OCI-LY1 (cell line): ENCODE data around the gene TAC3.

Experiments used
- H2AFZ ChIP-seq: fragments of 200-600 bp; sonication (generic), shearing (Covaris generic); 2 replicates; pipeline ENCODE4 v1.6.0; 2014; ENCODE audit warnings: antibody characterized with exemption, mild to moderate bottlenecking, low read length
- H3F3A ChIP-seq: fragments of 200-600 bp; sonication (generic), shearing (Covaris generic); 2 replicates; pipeline ENCODE4 v1.6.0; 2014; ENCODE audit warnings: mild to moderate bottlenecking, antibody characterized with exemption, low read length, moderate library complexity; ENCODE audit not compliant: insufficient read depth
- H3K27ac ChIP-seq: fragments of 200-600 bp; sonication (generic); 2 replicates; pipeline ENCODE4 v1.5.1; 2014; ENCODE audit warnings: low read length, mixed run types, mild to moderate bottlenecking, low read depth; ENCODE audit not compliant: poor library complexity, severe bottlenecking
- H3K27me3 ChIP-seq: fragments of 200-600 bp; sonication (generic); 2 replicates; pipeline ENCODE4 v1.6.0; 2014; ENCODE audit warnings: antibody characterized with exemption, mild to moderate bottlenecking, low read length, moderate library complexity; ENCODE audit not compliant: insufficient read depth
- H3K36me3 ChIP-seq: fragments of 200-600 bp; sonication (generic); 2 replicates; pipeline ENCODE4 v1.6.1; 2014; ENCODE audit warnings: mild to moderate bottlenecking, antibody characterized with exemption, low read length, moderate library complexity, mixed read lengths; ENCODE audit not compliant: insufficient read depth
- H3K4me1 ChIP-seq: fragments of 200-600 bp; sonication (generic); 2 replicates; pipeline ENCODE4 v1.5.1; 2014; ENCODE audit warnings: mild to moderate bottlenecking, low read length, moderate library complexity; ENCODE audit not compliant: insufficient read depth, severe bottlenecking
- H3K4me2 ChIP-seq: fragments of 200-600 bp; sonication (generic), shearing (Covaris generic); 2 replicates; pipeline ENCODE4 v1.6.1; 2014; ENCODE audit warnings: low read length
- H3K4me3 ChIP-seq: fragments of 200-600 bp; sonication (generic); 2 replicates; pipeline ENCODE4 v1.5.1; 2014; ENCODE audit warnings: low read length, low read depth, mild to moderate bottlenecking, mixed read lengths; ENCODE audit not compliant: poor library complexity, severe bottlenecking
- H3K79me2 ChIP-seq: fragments of 200-600 bp; shearing (Covaris generic); 2 replicates; pipeline ENCODE4 v1.6.1; 2016; ENCODE audit warnings: mixed run types, low read length, mixed read lengths; ENCODE audit not compliant: insufficient read depth
- H3K9ac ChIP-seq: fragments of 200-600 bp; sonication (generic), shearing (Covaris generic); 2 replicates; pipeline ENCODE4 v1.6.1; 2014; ENCODE audit warnings: mild to moderate bottlenecking, low read length, mixed read lengths
- H3K9me2 ChIP-seq: fragments of 200-600 bp; sonication (generic), shearing (Covaris generic); 2 replicates; pipeline ENCODE4 v1.6.1; 2014; ENCODE audit warnings: low read depth, mild to moderate bottlenecking, low read length, mixed read lengths
- H3K9me3 ChIP-seq: fragments of 200-600 bp; shearing (Covaris generic); 2 replicates; pipeline ENCODE4 v1.6.1; 2014; ENCODE audit warnings: low read length, mixed read lengths
- H4K20me1 ChIP-seq: fragments of 200-600 bp; sonication (generic), shearing (Covaris generic); 2 replicates; pipeline ENCODE4 v1.6.0; 2016; ENCODE audit warnings: mild to moderate bottlenecking, low read length; ENCODE audit not compliant: insufficient read depth
- CTCF ChIP-seq: fragments of 200-600 bp; sonication (generic), shearing (Covaris generic); IDR thresholded peaks from 2 replicates; pipeline ENCODE4 v1.5.1; 2017; ENCODE audit warnings: mild to moderate bottlenecking, antibody characterized with exemption, low read length, moderate library complexity, mixed read lengths
- EZH2 ChIP-seq: fragments of 200-600 bp; sonication (generic), shearing (Covaris generic); IDR thresholded peaks from 2 replicates; pipeline ENCODE4 v1.8.0; 2017; ENCODE audit warnings: borderline replicate concordance, mixed run types, mild to moderate bottlenecking, antibody characterized with exemption, low read length, moderate library complexity, mixed read lengths

The TAC3 gene

GRCh38 chr12:56989861-56990610 is 26.3 kb downstream of the TAC3 start:
- Histone ChIP-seq H3K27me3 (0 out of 2 replicates have a peak, but pooled peaks cover 6% of the 10 kb centered on the region), H3K9ac (no peak overlapping the region), H3K9me3 (no peaks in the 10 kb centered on the region), H3K4me3 (no peak overlapping the region), H4K20me1 (no peaks in the 10 kb centered on the region), H2AFZ (no peak overlapping the region), H3K9me2 (no peaks in the 10 kb centered on the region), H3K36me3 (no peaks in the 10 kb centered on the region), H3K4me1 (no peaks in the 10 kb centered on the region), H3F3A (no peaks in the 10 kb centered on the region), H3K4me2 (no peak overlapping the region), H3K27ac (no peak overlapping the region), H3K79me2 (no peaks in the 10 kb centered on the region)
- TF ChIP-seq EZH2 (no peak), CTCF (no peak)

GRCh38 chr12:56988207-56988739 is 28.1 kb downstream of the TAC3 start:
- Histone ChIP-seq H3K79me2 (no peaks in the 10 kb centered on the region), H3K4me2 (no peak overlapping the region), H2AFZ (no peak overlapping the region), H3K9me3 (no peaks in the 10 kb centered on the region), H3K27me3 (0 out of 2 replicates have a peak, but pooled peaks cover 6% of the 10 kb centered on the region), H3K27ac (no peak overlapping the region), H3K4me1 (no peaks in the 10 kb centered on the region), H3F3A (no peaks in the 10 kb centered on the region), H3K9ac (no peak overlapping the region), H3K36me3 (no peaks in the 10 kb centered on the region), H3K9me2 (no peaks in the 10 kb centered on the region), H3K4me3 (no peak overlapping the region), H4K20me1 (no peaks in the 10 kb centered on the region)
- TF ChIP-seq EZH2 (no peak), CTCF (no peak)

GRCh38 chr12:56987551-56988053 is 28.7 kb downstream of the TAC3 start:
- H3K9me3 ChIP-seq, result no peaks in the 10 kb centered on the region
- no peak overlapping the region for H3K4me2 ChIP-seq
- H3K9ac ChIP-seq, result no peak overlapping the region

More at GRCh38 chr12:56987551-56988053, 28.7 kb downstream of the TAC3 start:
- Histone ChIP-seq H3K9me2 (no peaks in the 10 kb centered on the region), H3K27ac (no peak overlapping the region), H3K4me3 (no peak overlapping the region), H3K79me2 (no peaks in the 10 kb centered on the region), H3F3A (no peaks in the 10 kb centered on the region), H3K36me3 (no peaks in the 10 kb centered on the region), H4K20me1 (no peaks in the 10 kb centered on the region), H3K4me1 (no peaks in the 10 kb centered on the region), H2AFZ (no peak overlapping the region), H3K27me3 (0 out of 2 replicates have a peak, but pooled peaks cover 6% of the 10 kb centered on the region)
- no peak for TF ChIP-seq EZH2
- TF ChIP-seq CTCF, result peak; percentile 88
